SW 1271 (cell line): ENCODE data around the gene WDR81.
"Not testable (repeated sequence)": the region's sequence is repeated elsewhere in the genome, so short reads cannot be mapped to it uniquely, and the experiment has no call there.

Experiments used
- DNase-seq, 2 experiments: peaks; one replicate each; lab custom pipeline; 2025; lab: John Stamatoyannopoulos, UW

The WDR81 gene

GRCh38 chr17:1754430-1755112 is 30.1 kb downstream of the WDR81 start:
- no peak for DNase-seq

- DNase-seq, result no peak
Measured at GRCh38 chr17:1755252-1755826, 30.8 kb downstream of the WDR81 start.

DNA sequence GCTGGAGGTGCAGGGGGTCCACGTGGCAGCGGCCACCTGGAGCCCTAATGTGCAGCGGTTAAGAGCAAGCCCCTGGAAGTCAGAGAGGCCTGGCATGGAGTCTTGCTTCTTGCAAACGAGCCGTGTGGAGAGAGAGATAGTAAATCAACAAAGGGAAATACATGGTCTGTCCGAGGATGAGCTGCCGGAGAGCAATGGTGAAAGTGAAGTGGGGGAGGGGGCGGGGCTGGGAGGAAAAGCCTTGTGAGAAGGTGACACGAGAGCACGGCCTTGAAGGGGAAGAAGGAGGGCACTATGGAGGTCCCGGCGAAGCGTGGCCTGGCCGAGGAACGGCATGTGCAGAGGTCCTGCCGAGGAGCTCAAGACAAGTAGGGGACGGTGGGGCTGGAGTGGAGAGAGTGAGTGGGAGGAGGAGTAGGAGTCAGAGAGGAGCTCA is 31.3 kb downstream of the WDR81 start:
- DNase-seq, result no peak

GRCh38 chr17:1758807-1759206 is 34.3 kb downstream of the WDR81 start:
- no peak for DNase-seq

GRCh38 chr17:1759529-1759928 is 35.0 kb downstream of the WDR81 start:
- DNase-seq, result no peak

GRCh38 chr17:1762233-1762900 is 37.9 kb downstream of the WDR81 start:
- no peak for DNase-seq

- DNase-seq, result no peak
Measured at GRCh38 chr17:1762901-1763898, 38.7 kb downstream of the WDR81 start.

DNA sequence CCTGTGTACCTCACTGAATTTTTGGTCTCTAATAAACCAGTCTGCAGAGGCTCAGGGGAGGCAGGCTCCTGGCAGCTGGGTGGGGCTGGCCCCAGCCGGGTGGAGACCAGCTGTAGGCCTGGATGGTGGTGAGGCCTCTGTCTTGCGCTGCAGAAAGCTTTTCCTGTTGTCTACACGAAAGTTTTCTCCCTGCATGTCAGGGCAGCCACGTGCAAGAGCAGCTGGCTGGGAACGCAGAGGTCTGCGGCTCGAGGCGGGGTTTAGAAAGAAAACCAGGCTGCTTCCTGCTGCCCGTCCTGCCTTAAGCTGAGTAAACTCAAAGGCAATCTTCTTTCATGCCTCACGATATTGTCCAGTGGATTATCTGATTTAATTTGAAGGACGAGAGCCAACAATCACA is 39.8 kb downstream of the WDR81 start:
- DNase-seq, result no peak

GRCh38 chr17:1764705-1765104 is 40.2 kb downstream of the WDR81 start:
- not testable (repeated sequence) for DNase-seq

DNA sequence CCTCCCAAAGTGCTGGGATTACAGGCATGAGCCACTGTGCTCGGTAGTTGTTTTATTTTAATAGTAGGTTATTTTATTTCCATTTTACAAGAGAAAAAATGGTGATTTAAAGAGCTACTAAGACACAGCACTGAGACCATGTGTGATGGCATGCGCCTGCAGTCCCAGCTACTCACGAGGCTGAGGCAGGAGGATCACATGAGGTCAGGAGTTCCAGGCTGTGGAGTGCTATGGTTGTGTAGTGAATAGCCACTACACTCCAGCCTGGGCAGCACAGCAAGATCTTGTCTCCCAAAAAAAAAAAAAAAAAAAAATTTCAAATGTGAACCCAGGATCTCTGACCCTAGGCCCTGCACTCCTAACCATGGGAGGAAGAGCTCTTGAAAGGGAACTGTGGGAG is 41.1 kb downstream of the WDR81 start:
- no peak for DNase-seq

DNA sequence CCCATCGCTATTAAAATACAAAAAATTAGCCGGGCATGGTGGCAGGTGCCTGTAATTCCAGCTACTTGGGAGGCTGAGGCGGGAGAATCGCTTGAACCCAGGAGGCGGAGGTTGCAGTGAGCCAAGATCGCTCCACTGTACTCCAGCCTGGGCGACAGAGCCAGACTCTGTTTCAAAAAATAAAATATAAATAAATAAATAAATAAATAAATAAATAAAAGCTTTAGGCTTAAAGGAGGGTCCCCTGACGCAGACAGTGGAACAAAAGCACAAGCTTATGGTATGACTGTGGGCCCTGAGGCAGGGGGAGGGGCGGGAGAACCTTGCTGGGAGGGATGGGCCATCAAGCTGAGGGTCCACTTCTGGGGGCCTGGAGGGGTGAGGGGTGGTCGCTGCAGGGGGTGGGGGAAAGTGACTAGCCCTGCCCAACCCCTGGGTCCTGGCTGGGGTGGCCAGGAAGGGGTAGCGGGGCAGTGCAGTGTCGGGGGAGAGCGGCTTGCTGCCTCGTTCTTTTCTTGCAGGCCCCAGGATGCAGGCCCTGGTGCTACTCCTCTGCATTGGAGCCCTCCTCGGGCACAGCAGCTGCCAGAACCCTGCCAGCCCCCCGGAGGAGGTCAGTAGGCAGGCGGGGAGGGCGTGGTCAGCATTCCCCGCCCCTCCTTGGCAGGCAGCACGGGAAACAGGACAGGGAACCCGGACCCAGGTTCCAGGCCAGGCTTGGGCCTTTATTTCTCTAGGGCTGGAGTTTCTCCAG is 42.1 kb downstream of the WDR81 start:
- DNase-seq, result no peak

GRCh38 chr17:1767358-1767757 is 42.9 kb downstream of the WDR81 start:
- DNase-seq, result no peak

- DNase-seq, result no peak
Measured at GRCh38 chr17:1769822-1770477, 45.4 kb downstream of the WDR81 start.

DNA sequence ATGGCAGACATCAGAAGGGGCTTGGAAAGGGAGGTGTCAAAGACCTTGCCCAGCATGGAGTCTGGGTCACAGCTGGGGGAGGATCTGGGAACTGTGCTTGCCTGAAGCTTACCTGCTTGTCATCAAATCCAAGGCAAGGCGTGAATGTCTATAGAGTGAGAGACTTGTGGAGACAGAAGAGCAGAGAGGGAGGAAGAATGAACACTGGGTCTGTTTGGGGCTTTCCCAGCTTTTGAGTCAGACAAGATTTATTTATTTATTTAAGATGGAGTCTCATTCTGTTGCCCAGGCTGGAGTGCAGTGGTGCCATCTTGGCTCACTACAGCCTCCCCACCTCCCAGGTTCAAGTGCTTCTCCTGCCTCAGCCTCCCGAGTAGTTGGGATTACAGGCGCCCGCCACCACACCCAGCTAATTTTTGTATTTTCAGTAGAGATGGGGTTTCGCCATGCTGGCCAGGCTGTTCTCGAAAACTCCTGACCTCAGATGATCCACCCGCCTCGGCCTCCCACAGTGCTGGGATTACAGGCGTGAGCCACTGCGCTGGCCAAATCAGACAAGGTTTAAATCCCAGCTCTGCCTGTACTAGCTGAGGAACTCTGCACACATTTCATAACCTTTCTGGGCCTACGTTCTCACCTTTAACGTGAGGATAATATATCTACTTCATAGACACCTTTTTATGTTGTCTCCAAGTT is 48.6 kb downstream of the WDR81 start:
- peak in 1 of 2 experiments; percentile 21 for DNase-seq

- no peak for DNase-seq
Measured at GRCh38 chr17:1773696-1774181, 49.2 kb downstream of the WDR81 start.

GRCh38 chr17:1774390-1775176 is 50.1 kb downstream of the WDR81 start:
- DNase-seq, result no peak

GRCh38 chr17:1776328-1776727 is 51.8 kb downstream of the WDR81 start:
- no peak for DNase-seq

DNA sequence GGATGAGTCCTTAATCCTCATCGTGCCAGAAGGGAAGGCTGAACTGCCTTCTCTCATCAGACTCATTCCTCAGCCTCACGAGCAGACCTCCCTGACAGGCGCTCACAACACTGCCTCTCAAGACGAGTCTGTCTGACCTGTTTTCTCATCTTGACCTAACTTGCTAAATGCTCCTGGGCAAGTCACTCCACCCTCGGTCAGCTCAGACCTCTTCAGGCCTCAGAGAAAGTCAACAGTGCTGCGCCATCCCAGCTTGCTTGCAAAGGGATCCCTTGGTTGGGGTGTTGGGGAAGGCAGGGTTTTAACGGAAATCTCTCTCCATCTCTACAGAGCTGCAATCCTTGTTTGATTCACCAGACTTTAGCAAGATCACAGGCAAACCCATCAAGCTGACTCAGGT is 52.4 kb downstream of the WDR81 start:
- DNase-seq, result no peak

- peak in 1 of 2 experiments; percentile 77 for DNase-seq
Measured at GRCh38 chr17:1779571-1780131, 55.1 kb downstream of the WDR81 start.
